Measurements from ENCODE around the gene HCN2. TPM values are rescaled to one million over a fixed set of nuclear protein-coding genes. Genes with fewer than 3 reads are reported as not detected.

HCN2 gene
- total and polyA plus RNA-seq, 9 of the 15 experiments (the other 6 are each of a cell fraction or from before 2014, with no cell fraction given): 0.29 to 4.2 (median 0.82) TPM; not detected in 2

GRCh38 chr19:572140-572742 lies 17.4 kb upstream of the HCN2 start, which contains the start of gene BSG (continued):
- TF ChIP-seq ATF6 (CRISPR knock-in tag; IDR thresholded peaks at IDR 0.05): peak; percentile 74; the same call in 1 of the 2 replicates
- TF ChIP-seq HDAC3 (IDR thresholded peaks at IDR 0.05; ENCODE audit: borderline replicate concordance, partially characterized antibody): no peak
- TF ChIP-seq THRAP3 (IDR thresholded peaks at IDR 0.05; ENCODE audit: borderline replicate concordance): no peak
- no peak for TF ChIP-seq HLTF (IDR thresholded peaks at IDR 0.05)
- TF ChIP-seq IRF2 (CRISPR knock-in tag; IDR thresholded peaks at IDR 0.05): no peak
- no peak for TF ChIP-seq ARID3B (CRISPR knock-in tag; IDR thresholded peaks at IDR 0.05; ENCODE audit: borderline replicate concordance)
- no peak for TF ChIP-seq TRIM25 (IDR thresholded peaks at IDR 0.05; ENCODE audit: borderline replicate concordance)
- TF ChIP-seq RBM25 (IDR thresholded peaks at IDR 0.05; ENCODE audit: low read depth, low read length, severe bottlenecking): no peak
- no peak for TF ChIP-seq ZNF77 (CRISPR knock-in tag; IDR thresholded peaks at IDR 0.05)
- TF ChIP-seq RB1 (IDR thresholded peaks at IDR 0.05; ENCODE audit: low read depth): peak; percentile 62
- TF ChIP-seq ZNF57 (CRISPR knock-in tag; IDR thresholded peaks at IDR 0.05): no peak
- no peak for TF ChIP-seq PRDM10 (IDR thresholded peaks at IDR 0.05; ENCODE audit: partially characterized antibody)
- no peak for TF ChIP-seq DIDO1 (tag; IDR thresholded peaks at IDR 0.05; ENCODE audit: low read depth)
- TF ChIP-seq NR2C1 (IDR thresholded peaks at IDR 0.05): no peak
- TF ChIP-seq NR2C1 (tag; IDR thresholded peaks at IDR 0.05): no peak
- no peak for TF ChIP-seq JUN (IDR thresholded peaks at IDR 0.05; ENCODE audit: borderline replicate concordance, low read depth, low read length)
- TF ChIP-seq JUN (CRISPR knock-in tag; IDR thresholded peaks at IDR 0.05; ENCODE audit: borderline replicate concordance): no peak
- TF ChIP-seq TAF1 (IDR thresholded peaks at IDR 0.05; ENCODE audit: control insufficient read depth, extremely low read depth, insufficient read depth, low read length, severe bottlenecking): peak; percentile 97
- no peak for TF ChIP-seq ZNF830 (CRISPR knock-in tag; IDR thresholded peaks at IDR 0.05)
- TF ChIP-seq ADNP (tag; IDR thresholded peaks at IDR 0.05): no peak
- peak; percentile 50; the same call in 1 of the 2 replicates for TF ChIP-seq PHF21A (IDR thresholded peaks at IDR 0.05; ENCODE audit: borderline replicate concordance, low read depth)
